ENCODE data around the gene CMIP. TPM values are rescaled to one million over a fixed set of nuclear protein-coding genes. Genes with fewer than 3 reads are reported as not detected.
"Not testable (repeated sequence)": the region's sequence is repeated elsewhere in the genome, so short reads cannot be mapped to it uniquely, and the experiment has no call there.

The CMIP gene
- polyA plus RNA-seq, 1 donor, result 11.9 TPM

DNA sequence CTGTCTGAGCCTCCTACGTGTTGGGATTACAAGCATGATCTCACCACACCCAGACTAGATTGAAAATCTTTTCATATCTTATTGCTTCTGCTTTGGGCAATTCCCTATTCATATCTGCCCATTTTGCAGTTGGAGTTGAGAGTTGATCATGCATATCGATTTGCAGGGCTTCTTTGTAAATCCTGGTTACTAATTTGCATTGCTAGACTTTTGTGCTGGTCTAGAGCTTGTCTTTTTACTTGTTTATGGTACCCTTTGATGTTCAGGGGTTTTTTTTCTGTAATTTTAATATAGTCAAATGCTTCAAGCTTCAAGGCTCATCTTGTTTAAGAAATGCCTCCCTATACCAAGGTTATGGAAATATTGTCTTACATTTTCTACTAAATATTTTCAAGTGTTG lies 23.5 kb upstream of the CMIP start:
- DNase-seq (ENCODE audit: low read depth), result no peak

DNA sequence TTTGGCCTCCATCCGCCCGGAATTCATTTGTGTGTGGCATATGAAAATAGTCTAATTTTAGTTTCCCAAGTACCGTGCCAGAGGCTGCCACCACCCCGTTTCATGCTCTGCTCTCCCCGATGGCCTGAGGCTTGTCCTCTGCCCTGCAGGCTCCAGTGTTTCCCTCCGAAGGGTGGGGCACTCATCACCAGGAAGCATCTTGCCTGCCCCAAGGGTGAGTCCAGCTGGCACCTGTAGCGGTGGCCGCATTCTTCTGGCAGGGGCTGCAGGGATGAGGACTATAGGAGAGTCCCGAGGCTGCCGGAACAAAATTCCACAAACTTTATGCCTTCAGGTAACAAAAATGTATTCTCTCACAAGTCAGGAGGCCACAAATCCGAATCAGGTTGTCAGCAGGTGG lies 23.1 kb upstream of the CMIP start:
- no peak for DNase-seq (ENCODE audit: low read depth)

DNA sequence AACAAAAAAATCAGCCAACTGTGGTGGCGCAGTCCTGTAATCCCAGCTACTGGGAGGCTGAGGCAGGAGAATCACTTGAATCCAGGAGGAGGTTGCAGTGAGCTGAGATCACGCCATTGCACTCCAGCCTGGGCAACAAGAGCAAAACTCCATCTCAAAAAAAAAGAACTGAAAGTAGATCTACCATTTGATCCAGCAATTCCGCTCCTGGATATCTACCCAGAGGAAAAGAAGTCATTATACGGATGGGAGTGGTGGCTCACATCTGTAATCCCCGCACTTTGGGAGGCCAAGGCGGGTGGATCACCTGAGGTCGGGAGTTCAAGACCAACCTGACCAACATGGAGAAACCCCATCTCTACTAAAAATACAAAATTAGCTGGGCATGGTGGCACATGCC lies 22.5 kb upstream of the CMIP start:
- DNase-seq (ENCODE audit: low read depth), result not testable (repeated sequence)

DNA sequence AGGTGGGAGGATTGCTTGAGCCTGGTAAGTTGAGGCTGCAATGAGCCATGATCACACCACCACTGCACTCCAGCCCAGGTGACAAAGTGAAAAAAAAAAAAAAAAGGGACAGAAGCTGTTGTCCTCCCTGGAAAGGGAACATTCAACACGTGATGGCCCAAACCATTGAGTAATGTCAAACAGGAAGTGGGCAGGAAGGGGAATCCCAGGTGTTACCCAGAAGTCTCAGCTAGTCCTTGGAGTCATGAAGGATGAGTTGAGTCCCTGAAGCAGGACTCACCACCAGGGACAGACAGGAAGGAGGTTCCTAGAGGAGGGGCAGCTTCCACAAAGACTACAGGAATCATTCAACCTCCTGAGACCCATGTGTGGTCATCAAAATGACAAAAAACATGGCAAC lies 19.8 kb upstream of the CMIP start:
- DNase-seq (ENCODE audit: low read depth), result no peak

DNA sequence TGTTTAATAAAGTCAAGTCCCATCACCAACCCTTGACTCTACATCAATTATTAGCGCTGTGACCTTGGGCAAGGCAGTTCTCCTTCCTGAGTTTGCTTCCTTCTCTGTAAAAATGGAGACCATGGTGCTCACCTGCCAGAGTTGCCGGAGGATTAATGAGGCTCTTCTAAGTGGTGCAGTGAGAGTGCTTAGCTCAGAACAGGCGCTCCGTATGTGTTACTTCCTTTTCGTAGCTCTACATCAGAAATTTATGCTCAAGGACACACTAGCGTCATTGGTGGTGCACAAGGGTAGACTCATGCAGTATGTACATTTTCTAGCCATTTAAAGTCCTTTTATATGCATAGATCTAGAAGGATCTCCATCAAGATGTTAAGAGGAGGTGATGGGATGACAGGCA lies 17.4 kb upstream of the CMIP start:
- no peak for DNase-seq (ENCODE audit: low read depth)

DNA sequence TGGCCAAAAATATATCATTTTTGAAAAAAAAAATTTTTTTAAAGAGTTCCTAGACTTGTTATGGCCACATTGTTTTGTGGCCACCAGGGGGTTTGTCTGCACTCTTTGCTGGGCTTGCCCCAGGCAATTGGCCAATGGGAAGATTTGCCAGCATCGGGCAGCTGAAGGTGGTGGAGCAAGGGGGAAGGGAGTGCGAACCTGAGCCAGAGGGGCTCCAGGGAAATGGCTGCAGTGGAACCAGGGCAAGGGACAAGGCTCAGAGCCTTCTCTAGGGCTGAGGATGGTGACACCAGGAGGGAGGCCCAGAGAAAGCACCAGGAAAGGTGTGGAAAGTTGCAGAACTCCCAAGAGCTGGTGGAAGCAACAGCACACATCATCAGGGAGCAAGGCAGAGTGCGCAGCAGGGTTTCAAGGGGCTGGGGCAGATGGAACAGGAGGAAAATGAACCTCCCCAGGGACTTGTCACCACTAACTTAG lies 15.5 kb upstream of the CMIP start:
- DNase-seq (ENCODE audit: low read depth), result no peak

DNA sequence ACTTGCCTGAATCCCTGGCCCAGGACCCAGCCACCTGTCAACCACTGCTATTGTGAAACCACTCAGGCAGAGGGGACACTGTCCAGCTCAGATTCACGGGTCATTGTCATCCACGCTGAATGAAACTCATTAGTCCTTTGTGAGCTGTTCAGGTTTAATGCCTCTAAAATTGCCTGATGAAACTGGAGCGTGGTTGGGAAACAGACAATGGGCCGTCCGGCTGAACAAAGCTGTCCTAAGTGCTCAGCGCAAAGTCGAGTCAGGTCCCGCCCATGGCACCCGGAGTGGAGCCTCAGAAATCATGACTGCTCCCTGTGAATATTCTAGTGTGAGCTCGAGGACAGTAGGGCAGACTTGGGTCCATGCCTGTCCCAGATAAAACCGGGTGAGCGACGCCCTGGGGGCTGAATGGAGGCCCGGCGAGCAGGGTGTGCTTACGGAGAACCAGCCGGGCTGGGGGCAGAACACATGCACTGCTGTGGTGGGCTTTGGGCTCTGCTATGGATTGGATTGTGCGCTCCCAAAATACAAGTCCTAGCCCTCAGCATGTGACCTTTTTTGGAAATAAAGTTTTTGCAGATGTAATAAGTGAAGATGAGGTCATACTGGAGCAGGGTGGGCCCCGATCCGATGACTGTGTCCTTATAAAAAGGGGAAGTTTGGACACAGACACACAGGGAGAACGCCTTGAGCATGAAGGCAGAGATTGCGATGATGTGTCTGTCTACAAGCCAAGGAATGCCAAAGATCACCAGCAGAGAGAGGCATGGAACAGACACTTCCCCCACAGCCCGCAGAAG lies 12.9 kb upstream of the CMIP start:
- DNase-seq (ENCODE audit: low read depth), result no peak

DNA sequence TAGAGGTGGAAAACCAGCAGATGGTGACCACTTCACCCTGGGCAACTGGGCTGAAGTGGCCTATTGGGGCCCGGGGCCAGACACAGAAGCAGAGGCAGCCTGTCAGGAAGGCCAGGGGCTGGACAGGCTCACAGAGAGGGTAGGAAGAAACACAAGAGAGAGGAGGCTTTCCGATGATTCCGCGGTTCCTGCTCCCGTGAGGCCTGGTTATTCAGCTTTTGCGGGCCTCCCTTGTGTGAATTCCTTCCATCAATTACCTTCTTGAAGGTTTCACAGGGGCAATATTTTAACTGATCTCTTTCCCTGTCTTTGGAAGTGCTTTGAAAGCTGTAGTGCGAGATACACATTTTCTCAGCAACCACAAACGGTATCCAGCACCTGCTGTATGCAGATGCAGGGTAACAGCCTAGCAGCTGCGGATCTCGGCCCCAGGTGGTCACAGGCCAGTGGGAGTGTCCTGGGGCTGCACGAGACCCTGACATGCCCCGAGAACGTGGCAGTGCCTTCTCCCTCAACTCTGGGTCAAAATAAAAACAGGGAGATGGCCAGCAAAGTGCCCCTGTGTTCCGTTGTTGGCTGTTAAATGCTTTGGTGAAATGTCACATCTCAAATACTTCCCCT lies 11.6 kb upstream of the CMIP start:
- DNase-seq (ENCODE audit: low read depth), result no peak

DNA sequence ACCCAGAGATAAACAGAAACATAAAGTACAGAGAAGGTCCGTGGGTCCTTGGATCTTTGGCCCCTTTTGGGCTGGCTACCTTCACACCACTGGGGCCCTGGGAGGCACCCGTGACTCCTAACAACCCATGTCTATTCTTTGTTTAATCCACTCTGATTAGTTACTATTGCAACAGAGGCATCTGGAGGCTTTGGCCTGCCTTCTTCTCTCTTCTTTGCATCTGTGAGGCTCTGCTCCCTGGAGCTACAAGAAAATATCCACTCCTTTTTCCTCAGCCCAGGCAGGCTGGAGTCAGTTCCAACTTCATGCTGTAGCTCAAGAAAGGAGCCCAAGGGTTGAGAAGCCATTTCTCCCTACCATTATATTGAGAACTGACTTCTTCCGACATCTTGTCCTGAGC lies 9.5 kb upstream of the CMIP start:
- DNase-seq (ENCODE audit: low read depth), result no peak

DNA sequence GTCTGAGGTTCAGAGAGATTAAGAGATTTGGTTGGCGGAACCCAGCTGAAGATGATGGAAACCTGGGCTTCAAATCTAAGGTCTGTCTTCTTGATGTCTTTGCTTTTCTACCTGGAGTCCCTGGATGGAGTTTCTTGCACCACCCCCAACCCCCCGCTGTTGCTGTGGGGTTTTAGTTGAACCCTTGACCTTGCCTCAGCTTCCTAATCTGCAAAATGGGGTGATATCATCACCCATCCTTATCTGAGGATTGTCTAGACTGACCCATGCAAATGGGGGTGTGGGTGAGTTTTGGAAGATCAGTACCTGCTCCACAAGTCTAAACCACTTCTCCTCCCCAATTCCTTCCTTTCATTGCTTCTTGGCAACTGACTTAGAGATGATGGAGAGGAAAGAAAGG lies 9.0 kb upstream of the CMIP start:
- DNase-seq (ENCODE audit: low read depth), result no peak

DNA sequence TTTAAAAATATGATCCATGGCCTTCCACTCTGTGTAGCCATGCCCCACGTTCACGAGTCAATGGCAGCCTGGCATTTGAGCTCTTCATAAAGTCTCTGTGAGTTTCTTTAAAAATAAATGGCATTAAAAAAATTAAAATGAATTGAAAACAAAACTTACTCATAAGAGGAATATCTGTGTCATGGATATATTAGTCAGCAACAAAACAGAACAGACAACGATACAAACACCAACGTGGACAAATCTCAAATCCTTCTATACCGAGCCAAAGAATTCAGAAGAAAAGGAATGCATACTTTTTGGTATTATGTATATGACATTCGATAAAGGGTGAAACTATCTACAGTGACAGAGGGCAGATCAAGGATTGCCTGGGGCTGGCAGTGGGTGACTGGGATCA lies 8.2 kb upstream of the CMIP start:
- no peak for DNase-seq (ENCODE audit: low read depth)

DNA sequence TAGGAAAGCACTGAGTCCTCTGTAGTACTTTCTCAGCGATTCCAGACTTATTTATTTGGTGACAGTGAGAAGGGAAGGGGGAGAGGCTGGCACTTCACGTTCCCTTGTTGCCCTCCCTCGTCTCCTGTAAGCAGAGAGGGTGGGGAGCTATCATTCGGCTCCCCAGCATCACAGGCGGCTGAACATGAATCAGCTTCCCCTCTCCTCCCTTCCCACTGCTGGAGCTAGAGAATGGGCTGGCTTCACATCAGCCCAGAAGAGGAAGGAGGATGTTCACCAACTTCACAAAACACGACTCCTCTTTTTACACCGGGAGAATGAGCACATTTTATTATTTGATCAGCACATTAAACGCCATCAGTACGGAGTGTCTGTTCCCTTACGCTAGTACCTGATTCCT lies 6.7 kb upstream of the CMIP start:
- DNase-seq (ENCODE audit: low read depth), result no peak

DNA sequence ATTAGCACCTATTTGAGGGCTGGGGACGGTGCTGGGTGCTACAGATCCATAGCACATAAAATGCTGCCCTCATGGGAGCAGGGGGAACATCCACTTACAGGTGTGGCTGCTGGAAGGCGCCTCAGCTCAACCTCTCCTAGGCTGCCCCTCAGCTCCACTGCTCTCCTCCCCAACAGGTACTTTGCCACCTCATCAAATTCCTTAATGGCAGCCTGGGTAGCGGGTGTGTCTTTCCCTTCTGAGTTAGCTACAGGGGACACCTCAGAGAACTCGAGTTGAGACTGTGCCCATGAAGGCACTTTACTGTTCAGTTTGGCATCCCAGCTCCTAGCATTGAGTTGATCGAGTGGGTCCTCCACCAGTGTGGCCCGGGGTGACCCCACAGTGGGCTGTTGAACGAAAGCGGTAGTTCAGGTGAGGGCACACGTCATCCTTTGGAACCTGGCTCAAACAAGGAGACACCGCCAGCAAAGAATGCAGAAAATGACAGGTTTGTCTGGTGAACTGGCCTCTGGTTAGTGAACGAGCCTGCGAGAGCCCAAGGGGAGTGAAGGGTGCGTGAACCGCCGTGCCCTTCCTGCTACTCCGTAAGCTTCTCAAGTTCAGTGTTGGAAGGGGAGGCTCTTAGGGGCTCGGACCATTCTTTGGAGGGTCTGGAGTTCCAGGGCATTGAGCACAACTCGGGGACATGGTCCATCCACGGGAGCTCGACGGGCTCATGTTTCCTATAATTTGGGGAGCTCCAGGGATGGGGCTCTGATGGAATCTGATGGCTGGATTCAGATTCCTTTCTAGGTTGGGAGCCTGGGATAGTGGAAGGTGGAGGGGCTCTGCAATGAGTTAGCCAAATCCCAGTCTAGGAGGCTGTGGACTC lies 3.5 kb upstream of the CMIP start:
- DNase-seq (ENCODE audit: low read depth), result no peak

DNA sequence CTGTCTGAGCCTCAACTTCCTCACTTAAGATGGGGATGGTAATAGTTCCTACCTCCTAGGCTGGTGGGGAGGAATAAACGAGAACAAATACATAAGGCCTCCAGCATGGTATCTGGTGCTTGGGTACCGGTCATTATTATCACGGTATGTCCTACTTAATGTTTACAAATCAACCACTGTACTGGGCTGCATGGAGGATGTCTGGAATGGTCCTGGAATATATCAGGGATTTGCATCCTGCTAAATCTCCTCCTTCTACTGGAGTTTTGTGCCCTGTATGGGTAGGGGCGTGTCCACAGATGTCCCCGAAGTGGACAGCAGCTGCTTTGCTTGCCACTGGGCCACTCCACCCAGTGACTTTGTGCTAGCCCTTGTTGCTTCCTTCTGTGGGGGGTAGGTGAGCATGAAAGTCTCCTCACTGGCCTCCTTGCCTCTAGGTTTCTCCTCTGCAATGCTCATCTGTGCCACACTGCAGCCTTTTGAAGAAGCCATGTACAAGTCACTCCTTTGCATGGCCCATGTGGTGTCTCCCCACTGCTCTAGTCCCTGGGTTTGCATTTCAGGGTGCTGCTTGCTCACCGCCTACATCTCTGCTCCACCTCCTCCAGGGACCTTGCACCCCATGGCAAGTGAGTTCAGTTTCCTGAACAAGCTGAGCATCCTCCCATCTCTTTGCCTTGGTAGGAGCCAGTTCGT lies 2.2 kb upstream of the CMIP start:
- no peak for DNase-seq (ENCODE audit: low read depth)

DNA sequence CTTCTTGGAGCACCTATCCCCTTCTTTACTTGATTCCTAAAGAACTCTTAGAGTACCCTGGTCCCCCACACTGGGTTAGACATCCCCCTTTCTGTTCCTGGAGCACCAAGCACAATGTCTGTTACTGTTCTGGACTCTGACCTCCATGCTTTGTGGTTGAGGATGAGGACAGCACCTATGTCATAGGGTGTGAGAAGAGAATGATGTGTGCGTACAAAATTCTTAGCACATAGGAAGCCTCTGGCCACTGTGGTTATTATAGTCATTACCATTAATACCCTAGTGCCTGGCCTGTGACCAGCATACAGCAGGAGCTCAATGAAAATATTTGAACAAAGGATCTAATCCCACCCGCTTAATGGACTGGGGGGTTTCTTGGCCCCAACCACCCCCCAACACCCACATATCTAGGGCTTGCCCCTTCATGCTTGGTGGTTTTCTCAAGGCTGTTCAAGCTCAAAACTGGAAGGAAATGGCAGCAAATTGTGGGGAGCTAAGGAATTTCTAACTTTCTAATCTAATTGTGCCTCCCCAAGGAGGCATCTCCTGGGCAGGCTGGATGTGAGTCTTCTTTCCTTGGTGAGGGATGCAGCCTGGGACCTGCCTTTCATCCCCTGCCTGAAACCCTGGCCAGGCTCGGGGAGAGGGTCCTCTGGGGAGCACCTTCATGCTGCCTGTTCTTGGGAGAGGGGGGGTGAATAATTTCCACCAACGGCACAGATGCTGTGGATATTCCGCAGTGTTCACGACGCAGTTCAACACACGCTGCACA lies 1.5 kb upstream of the CMIP start:
- no peak for DNase-seq (ENCODE audit: low read depth)

DNA sequence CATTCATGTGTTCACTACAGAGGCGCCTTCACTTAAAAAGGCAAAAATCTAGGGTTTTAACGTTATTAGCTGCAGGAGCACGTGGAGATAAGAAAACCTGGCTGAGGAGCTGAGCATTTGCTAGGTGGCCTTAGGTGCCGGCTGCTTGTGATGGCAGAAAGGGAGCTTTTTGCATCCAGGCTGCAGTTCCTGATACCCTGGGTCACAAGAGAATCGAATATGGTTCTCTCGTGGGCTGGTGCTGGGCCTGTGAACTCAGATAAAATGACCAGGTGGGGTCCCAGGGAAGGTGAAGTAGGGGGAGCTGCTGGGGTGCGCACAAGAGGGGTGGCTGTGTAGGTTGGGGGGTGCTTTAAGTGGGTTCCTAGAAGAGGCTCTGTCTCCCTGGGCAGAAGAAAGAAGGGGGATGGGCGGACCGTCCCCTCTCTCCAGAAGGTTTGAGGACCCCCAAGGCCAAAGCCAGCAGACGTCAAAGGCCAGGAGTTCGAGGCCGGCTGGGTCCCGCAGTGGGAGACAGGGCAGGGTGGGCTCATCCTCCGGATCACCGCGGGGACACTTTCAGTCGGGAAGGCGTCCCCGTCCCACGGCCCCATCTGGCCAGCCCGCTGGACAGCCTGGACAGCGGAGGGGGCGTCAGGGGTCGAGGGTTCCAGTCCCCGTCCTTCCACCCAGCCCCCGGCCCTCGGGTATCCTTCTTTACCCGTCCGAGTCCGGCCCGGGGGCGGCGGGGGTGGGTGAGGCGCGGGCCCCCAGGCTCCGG lies 740 bp upstream of the CMIP start:
- DNase-seq (ENCODE audit: low read depth), result no peak

DNA sequence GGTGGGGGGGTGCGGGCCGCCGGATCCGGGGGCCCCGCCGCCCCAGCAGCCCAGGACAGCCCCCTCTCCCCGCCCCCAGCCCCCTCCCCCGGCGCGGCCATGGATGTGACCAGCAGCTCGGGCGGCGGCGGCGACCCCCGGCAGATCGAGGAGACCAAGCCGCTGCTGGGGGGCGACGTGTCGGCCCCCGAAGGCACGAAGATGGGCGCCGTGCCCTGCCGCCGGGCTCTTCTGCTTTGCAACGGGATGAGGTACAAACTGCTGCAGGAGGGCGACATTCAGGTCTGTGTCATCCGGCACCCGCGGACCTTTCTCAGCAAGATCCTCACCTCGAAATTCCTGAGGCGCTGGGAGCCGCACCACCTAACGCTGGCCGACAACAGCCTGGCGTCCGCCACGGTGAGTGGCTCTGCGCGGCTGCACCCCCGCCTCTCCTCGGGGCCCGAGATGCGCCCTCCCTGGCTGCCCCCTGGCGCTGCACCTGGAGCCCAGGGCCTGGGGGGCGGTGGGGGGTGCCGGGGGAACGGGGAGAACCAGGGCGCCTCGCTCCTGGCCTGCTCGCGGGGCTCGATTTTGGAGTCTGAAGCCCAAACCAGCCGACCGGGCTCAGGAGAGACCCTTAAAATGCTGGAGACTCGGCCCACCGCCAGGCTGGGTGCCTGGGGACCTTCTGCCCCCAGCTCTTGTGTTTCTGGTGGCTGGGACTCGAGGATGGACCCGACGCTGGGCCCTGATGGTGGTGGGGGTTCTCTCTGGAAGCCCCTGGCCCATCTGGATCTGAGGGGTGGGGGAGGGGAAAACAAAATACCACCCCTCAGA lies 744 bp downstream of the CMIP start:
- no peak for DNase-seq (ENCODE audit: low read depth)

DNA sequence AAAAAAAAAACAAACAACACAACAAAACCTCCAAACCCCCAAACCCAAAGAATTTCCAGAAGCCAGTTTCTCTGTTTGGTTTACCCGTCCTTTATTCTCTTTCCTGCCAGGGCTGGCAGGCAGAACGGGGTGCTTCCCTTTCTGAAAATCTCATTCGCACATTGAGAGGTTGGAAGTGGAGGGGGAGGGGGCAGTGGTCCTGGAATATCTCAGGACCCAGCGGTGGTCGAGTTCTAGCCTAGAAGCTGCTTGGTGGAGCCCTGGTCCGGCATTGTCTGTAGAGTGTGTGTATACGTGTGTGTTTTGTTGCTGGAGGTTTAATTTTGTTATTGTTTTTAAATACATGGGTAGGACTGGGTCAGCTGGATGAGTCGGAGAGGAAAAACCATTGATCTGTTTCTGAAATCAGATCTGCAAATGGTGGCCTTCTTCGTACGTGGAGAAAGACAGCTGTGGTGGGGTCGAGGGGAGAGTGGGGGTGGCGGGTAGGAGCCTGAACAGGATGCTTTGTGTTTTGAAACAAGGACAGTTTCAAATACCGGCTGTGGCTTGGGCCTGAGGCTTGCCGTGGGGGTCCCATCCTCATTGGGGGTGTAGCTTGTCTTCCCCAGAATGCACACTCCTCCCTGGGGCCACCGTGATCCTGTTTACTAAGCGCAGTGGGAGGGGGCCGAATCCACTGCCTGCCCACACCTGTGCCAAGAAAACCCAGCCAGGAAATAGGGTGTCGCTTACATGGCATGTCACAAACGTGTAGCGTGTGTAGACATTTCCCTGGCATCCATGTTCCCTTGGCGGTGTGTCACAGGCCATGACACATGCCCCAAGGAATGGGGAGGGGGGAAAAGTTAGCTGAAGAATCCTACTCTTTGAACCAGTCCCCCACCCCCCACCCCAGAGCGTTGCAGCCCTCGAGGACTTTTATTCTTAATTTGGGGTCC lies 1.6 kb downstream of the CMIP start:
- DNase-seq (ENCODE audit: low read depth), result no peak
